Mesenchymal stem cell (in vitro differentiated cells and primary cell): ENCODE measurements around the gene CRYGC. TPM values are rescaled to one million over a fixed set of nuclear protein-coding genes. Genes with fewer than 3 reads are reported as not detected.

Experiments used
- DNase-seq: peaks from one replicate; pipeline ENCODE4 v3.0.0-alpha.2; 2013
- H2AFZ ChIP-seq: one replicate; pipeline ENCODE4 v1.6.1; 2013; ENCODE audit warnings: low read depth, mild to moderate bottlenecking, control low read depth, inconsistent platforms, low read length, moderate library complexity
- H2AK5ac ChIP-seq: 2 replicates; pipeline ENCODE4 v1.6.1; 2013; ENCODE audit warnings: low read length, moderate library complexity, mild to moderate bottlenecking, inconsistent platforms; ENCODE audit not compliant: severe bottlenecking
- H2BK120ac ChIP-seq: one replicate; pipeline ENCODE4 v1.6.1; 2013; ENCODE audit warnings: low read depth, mild to moderate bottlenecking, inconsistent platforms, low read length, moderate library complexity
- H2BK12ac ChIP-seq, 2 experiments: one replicate each; pipeline ENCODE4 v1.6.1; 2013; ENCODE audit warnings: inconsistent platforms in 2 of 2, low read length in 2 of 2, mild to moderate bottlenecking in 2 of 2, moderate library complexity in 2 of 2, control low read depth in 1 of 2
- H2BK15ac ChIP-seq: one replicate; pipeline ENCODE4 v1.6.1; 2013; ENCODE audit warnings: mild to moderate bottlenecking, low read depth, inconsistent platforms; ENCODE audit not compliant: poor library complexity, severe bottlenecking
- H2BK5ac ChIP-seq: 2 replicates; pipeline ENCODE4 v1.6.1; 2013; ENCODE audit warnings: low read depth, mild to moderate bottlenecking, low read length, control low read depth, inconsistent platforms; ENCODE audit not compliant: poor library complexity, severe bottlenecking
- H3K14ac ChIP-seq, 2 experiments: one replicate each; pipeline ENCODE4 v1.6.1; 2013; ENCODE audit warnings: inconsistent platforms in 2 of 2, low read length in 2 of 2, control low read depth in 1 of 2, mild to moderate bottlenecking in 1 of 2, moderate library complexity in 1 of 2
- H3K18ac ChIP-seq, 2 experiments: one replicate each; pipeline ENCODE4 v1.6.1; 2013; ENCODE audit warnings: inconsistent platforms in 2 of 2, low read length in 2 of 2, control low read depth in 1 of 2, low read depth in 1 of 2, mild to moderate bottlenecking in 1 of 2
- H3K23ac ChIP-seq, 2 experiments: one replicate each; pipeline ENCODE4 v1.6.1; 2013; ENCODE audit warnings: inconsistent platforms in 2 of 2, low read length in 2 of 2, mild to moderate bottlenecking in 2 of 2, moderate library complexity in 2 of 2, control low read depth in 1 of 2
- H3K27ac ChIP-seq: 2 replicates; pipeline ENCODE4 v1.5.1; 2013; ENCODE audit warnings: mild to moderate bottlenecking, moderate library complexity, low read length, control low read depth, inconsistent platforms; ENCODE audit not compliant: poor library complexity, severe bottlenecking
- H3K27me3 ChIP-seq, 2 experiments: 2 replicates each; pipeline versions ENCODE4 v1.6.1 to v1.7.0; 2013; ENCODE audit warnings: low read length in 2 of 2, mild to moderate bottlenecking in 2 of 2, moderate library complexity in 2 of 2, control low read depth in 1 of 2, inconsistent platforms in 1 of 2; ENCODE audit not compliant: control insufficient read depth in 1 of 2, insufficient read depth in 1 of 2
- H3K36me3 ChIP-seq, 2 experiments: 2 replicates each; pipeline versions ENCODE4 v1.6.1 to v1.7.0; 2013; ENCODE audit warnings: low read length in 2 of 2, control low read depth in 1 of 2, inconsistent platforms in 1 of 2, low read depth in 1 of 2, mild to moderate bottlenecking in 1 of 2; ENCODE audit not compliant: insufficient read depth in 2 of 2, control insufficient read depth in 1 of 2
- H3K4ac ChIP-seq, 2 experiments: one replicate each; pipeline ENCODE4 v1.6.1; 2013; ENCODE audit warnings: inconsistent platforms in 2 of 2, low read length in 2 of 2, mild to moderate bottlenecking in 2 of 2, moderate library complexity in 2 of 2, control low read depth in 1 of 2, low read depth in 1 of 2
- H3K4me1 ChIP-seq: 2 replicates; pipeline ENCODE4 v1.6.1; 2013; ENCODE audit warnings: low read depth, low read length, control low read depth; ENCODE audit not compliant: control insufficient read depth, insufficient read depth
- H3K4me2 ChIP-seq: 2 replicates; pipeline ENCODE4 v1.6.1; 2013; ENCODE audit warnings: low read length, mild to moderate bottlenecking, inconsistent platforms; ENCODE audit not compliant: poor library complexity, severe bottlenecking
- H3K4me3 ChIP-seq, 2 experiments: 2 replicates each; pipeline versions ENCODE4 v1.5.1 to v1.7.0; 2013; ENCODE audit warnings: low read length in 2 of 2, mild to moderate bottlenecking in 2 of 2, control low read depth in 1 of 2, low read depth in 1 of 2; ENCODE audit not compliant: insufficient read depth in 1 of 2
- H3K79me1 ChIP-seq: replicated peaks from 2 replicates; pipeline ENCODE4 v1.6.1; 2013; ENCODE audit warnings: mild to moderate bottlenecking, control low read depth, low read length, inconsistent platforms; ENCODE audit not compliant: poor library complexity, severe bottlenecking
- H3K9ac ChIP-seq: 2 replicates; pipeline ENCODE4 v1.7.0; 2013; ENCODE audit warnings: mild to moderate bottlenecking, low read length, moderate library complexity
- H3K9me3 ChIP-seq: 2 replicates; pipeline ENCODE4 v1.7.0; 2013; ENCODE audit warnings: mild to moderate bottlenecking, low read length; ENCODE audit not compliant: control insufficient read depth
- H4K8ac ChIP-seq: one replicate; pipeline ENCODE4 v1.6.1; 2013; ENCODE audit warnings: inconsistent platforms, mild to moderate bottlenecking, low read length, moderate library complexity
- H4K91ac ChIP-seq: one replicate; pipeline ENCODE4 v1.6.1; 2013; ENCODE audit warnings: mild to moderate bottlenecking, low read length, inconsistent platforms
- WGBS: methylation state at CpG from one replicate; pipeline ENCODE4 v1.1.7; 2013; ENCODE audit warnings: mixed read lengths; 5-methylcytosine and 5-hydroxymethylcytosine counted together
- polyA plus RNA-seq, 2 experiments: library from polyadenylated mRNA; stranded (reverse); fragments of 200-250 nt; gene quantifications; one replicate each; pipeline ENCODE4 v1.2.3, GENCODE V29; 2013

Gene CRYGC
- polyA plus RNA-seq (2013, experiment 1 of 2): not detected
- not detected for polyA plus RNA-seq (2013, experiment 2 of 2)

DNA sequence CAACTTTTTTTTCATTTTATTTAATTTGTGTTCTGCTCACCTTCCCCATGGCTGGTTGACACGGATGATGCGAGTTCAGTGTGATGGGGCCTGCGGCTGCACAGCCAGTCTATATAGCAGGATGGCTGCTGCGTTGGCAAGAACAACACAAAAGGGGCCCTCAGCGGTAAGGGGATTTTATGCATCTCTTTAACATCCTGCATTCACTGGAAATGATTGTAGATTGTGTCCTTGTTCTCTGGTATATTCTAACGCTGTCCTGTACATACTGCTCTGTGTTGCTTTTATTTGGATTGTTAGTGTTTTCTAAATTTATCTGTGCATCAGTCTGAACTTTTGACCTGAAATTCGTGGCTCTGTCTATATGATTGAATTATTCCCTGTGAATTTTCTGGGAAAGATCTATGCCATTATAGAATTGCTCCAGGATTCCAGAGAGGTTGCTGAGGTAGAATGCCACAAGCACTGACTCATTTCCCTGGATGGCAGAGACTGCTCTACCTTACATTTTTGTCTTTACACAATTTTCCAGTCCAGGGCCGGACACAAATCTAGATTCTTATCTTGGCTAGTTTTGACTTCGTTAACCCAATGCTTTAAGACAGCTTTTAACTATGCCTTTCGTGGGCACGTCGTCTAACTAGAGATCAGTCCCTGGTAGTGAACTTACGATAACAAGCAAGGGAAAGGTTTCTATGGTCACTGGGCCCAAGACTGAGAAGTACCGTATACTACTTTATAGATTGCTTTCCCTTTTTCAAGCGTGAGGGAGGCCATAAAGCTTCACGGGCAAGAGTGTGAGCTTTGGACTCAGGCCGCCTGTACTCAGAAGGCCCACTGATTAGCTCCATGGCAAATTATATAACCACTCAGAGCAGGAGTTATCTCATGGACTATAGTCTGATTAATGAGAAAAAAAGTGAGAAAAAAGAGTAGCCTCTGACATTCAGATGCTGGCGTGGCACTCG, at the start of gene CRYGC:
TSS of gene CRYGC (minus strand) at position 85 of the 968 bp plus-strand sequence. CDS start at position 49, 36 bp downstream.
- H3K18ac ChIP-seq: no peak within 1 kb of the TSS
- 80% methylated on average over 18 of the region's 19 CpGs for WGBS
- H3K27ac ChIP-seq: no peak within 1 kb of the TSS
- no peak for DNase-seq
- no peaks in the 10 kb centered on the region for H3K36me3 ChIP-seq
- H4K8ac ChIP-seq: no peak within 1 kb of the TSS
- H3K4me1 ChIP-seq: peaks cover 1% of the 10 kb centered on the region
- no peak within 1 kb of the TSS for H3K4ac ChIP-seq
- peaks cover 0 to 12% of the 10 kb centered on the region in 2 experiments for H3K27me3 ChIP-seq
- H3K4me2 ChIP-seq: no peak within 1 kb of the TSS
- no peaks in the 10 kb centered on the region for H3K9me3 ChIP-seq
- H3K4me3 ChIP-seq: no peak within 1 kb of the TSS
- H3K23ac ChIP-seq: no peak within 1 kb of the TSS
- H3K14ac ChIP-seq: no peak within 1 kb of the TSS
- H4K91ac ChIP-seq: no peak within 1 kb of the TSS
- no peak within 1 kb of the TSS for H3K9ac ChIP-seq
- H2BK15ac ChIP-seq: no peak within 1 kb of the TSS
- H2AFZ ChIP-seq: no peak within 1 kb of the TSS
- H2BK5ac ChIP-seq: no peak within 1 kb of the TSS
- no peaks in the 10 kb centered on the region for H3K79me1 ChIP-seq
- no peak within 1 kb of the TSS for H2BK12ac ChIP-seq
- no peak within 1 kb of the TSS for H2AK5ac ChIP-seq
- H2BK120ac ChIP-seq: no peak within 1 kb of the TSS

DNA sequence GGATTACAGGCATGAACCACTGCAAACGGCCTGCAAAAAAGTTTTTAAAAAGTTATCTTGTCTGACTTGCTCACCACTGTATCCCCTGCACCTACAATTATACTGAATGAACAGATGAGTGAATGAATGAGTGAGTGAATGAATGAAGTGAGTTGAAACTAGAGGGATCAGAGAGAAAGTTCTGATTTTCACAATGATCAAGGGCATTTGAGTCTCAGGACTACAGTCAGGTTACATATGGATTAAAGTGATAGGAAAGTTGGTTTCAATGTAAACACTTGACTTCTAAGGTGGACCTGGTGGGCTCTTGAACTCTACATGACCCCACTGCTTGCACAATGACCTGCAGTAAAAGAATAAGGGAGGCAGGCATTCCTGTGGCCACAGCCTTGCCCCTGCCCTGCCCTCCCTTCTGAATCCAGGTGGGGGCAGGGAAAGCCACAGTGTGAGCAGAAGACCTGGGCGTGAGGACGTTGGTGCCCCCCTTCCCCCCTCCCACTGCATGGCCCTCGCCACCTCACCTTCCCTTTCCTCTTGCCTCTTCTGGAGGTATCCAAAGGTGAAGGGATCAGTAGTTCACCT, 49.5 kb upstream of the CRYGC start:
- Histone ChIP-seq H3K9me3 (no peaks in the 10 kb centered on the region), H2BK15ac (no peak overlapping the region), H3K9ac (no peak overlapping the region), H3K36me3 (no peaks in the 10 kb centered on the region), H3K18ac (no peak overlapping the region), H3K4ac (no peak overlapping the region), H2BK120ac (no peak overlapping the region), H3K27me3 (peaks cover 5 to 13% of the 10 kb centered on the region in 2 experiments), H3K4me2 (no peak overlapping the region), H2BK12ac (no peak overlapping the region), H4K8ac (no peak overlapping the region), H3K4me1 (peaks cover 2% of the 10 kb centered on the region), H3K14ac (peak overlapping the region in 1 of 2 experiments; percentile 28), H2AFZ (peak overlapping the region; percentile 68), H3K23ac (no peak overlapping the region), H2BK5ac (no peak overlapping the region), H2AK5ac (no peak overlapping the region), H3K79me1 (no peaks in the 10 kb centered on the region), H3K27ac (no peak overlapping the region), H4K91ac (no peak overlapping the region), H3K4me3 (no peak overlapping the region)
- no peak for DNase-seq
- WGBS: 83% methylated on average over 1 of the region's 4 CpGs

- Histone ChIP-seq H4K91ac (no peak overlapping the region), H2AK5ac (no peak overlapping the region), H2AFZ (no peak overlapping the region), H2BK120ac (no peak overlapping the region), H3K27me3 (no peaks in the 10 kb centered on the region), H3K9ac (peak overlapping the region; percentile 63), H2BK5ac (no peak overlapping the region), H3K4me1 (peaks cover 2% of the 10 kb centered on the region), H3K9me3 (no peaks in the 10 kb centered on the region), H2BK15ac (no peak overlapping the region), H3K36me3 (no peaks in the 10 kb centered on the region), H4K8ac (no peak overlapping the region), H3K14ac (no peak overlapping the region), H3K23ac (no peak overlapping the region), H2BK12ac (no peak overlapping the region), H3K79me1 (no peaks in the 10 kb centered on the region), H3K27ac (no peak overlapping the region), H3K4ac (no peak overlapping the region), H3K18ac (no peak overlapping the region), H3K4me3 (no peak overlapping the region), H3K4me2 (no peak overlapping the region)
- 81% methylated on average over 6 of the region's 6 CpGs for WGBS
- DNase-seq: no peak
Measured at GRCh38 chr2:208175840-208176153, 46.2 kb upstream of the CRYGC start.

DNA sequence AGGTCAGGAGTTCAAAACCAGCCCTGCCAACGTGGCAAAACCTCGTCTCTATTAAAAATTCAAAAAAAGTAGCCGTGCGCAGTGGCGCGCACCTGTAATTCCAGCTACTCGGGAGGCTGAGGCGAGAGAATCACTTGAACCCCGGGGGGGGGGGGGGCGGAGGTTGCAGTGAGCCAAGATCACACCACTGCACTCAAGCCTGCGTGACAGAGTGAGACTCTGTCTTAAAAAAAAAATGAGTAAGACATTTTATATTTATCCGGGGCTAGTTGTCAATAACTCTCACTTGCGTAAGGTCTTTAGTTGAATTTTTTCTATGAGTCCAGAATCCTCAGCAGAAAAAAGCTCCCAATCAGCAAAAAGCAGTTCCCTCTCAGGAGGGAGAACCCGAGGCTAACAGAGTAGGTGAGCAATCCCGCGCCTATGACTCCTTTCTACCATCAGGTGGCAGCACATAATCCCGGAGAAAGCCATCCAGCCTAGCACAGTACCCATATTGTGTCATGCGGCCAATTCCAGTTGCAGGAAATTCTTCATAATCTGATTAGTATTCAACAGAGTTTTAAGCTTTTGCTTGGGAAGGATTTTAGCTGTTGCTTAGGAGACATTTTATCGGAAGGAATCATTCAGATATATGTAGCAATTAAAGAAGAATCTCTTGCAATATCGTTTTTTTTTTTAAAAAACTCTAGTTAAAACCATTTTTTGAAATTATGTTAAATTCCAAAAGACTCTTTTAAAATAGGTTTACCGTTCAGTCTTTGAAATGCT, 45.6 kb upstream of the CRYGC start:
- Histone ChIP-seq H3K79me1 (no peaks in the 10 kb centered on the region), H3K14ac (no peak overlapping the region), H3K23ac (no peak overlapping the region), H3K4me1 (peaks cover 2% of the 10 kb centered on the region), H3K36me3 (no peaks in the 10 kb centered on the region), H3K18ac (no peak overlapping the region), H4K8ac (no peak overlapping the region), H3K4me3 (no peak overlapping the region), H2AFZ (no peak overlapping the region), H3K4ac (no peak overlapping the region), H3K9me3 (no peaks in the 10 kb centered on the region), H2AK5ac (no peak overlapping the region), H3K27ac (no peak overlapping the region), H4K91ac (no peak overlapping the region), H3K4me2 (no peak overlapping the region), H3K9ac (peak overlapping the region; percentile 63), H2BK12ac (no peak overlapping the region), H2BK120ac (no peak overlapping the region), H2BK15ac (no peak overlapping the region), H2BK5ac (no peak overlapping the region), H3K27me3 (no peaks in the 10 kb centered on the region)
- DNase-seq: peak; percentile 73
- 59% methylated on average over 16 of the region's 21 CpGs for WGBS
